VCaP (cell line): ENCODE results near the gene TTC9.
A peak's percentile ranks its signal among the peaks of the same experiment; 100 is the strongest.

Experiments
- H3K27ac ChIP-seq: fragments of 450-650 bp; 2 replicates; pipeline ENCODE4 v1.5.1; 2017
- TF ChIP-seq, protein P1 (sequence below): fragments of 450-650 bp; conservative IDR thresholded peaks from 2 replicates; pipeline ENCODE4 v1.5.1; 2017; ENCODE audit warnings: mild to moderate bottlenecking, moderate library complexity

Gene TTC9

DNA sequence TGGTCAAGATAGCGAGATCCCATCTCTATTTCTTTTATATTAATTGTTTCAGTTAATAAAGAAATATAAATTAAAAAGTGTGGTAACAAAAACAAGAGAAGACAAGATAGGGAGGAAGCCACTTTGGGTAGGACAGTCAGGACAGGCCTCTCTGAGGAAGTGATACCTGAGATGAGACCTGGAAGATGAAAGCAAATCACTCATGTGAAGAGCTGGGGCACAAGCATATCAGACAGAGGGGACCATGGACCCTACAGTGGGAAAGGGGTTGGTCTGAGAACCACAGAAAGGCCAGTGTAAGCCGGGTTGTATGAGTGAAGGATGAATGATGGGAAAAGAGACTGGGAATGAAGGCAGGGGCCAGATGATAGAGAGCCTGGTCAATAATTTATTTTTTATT, 39.5 kb upstream of the TTC9 start:
- TF ChIP-seq, protein P1, sequence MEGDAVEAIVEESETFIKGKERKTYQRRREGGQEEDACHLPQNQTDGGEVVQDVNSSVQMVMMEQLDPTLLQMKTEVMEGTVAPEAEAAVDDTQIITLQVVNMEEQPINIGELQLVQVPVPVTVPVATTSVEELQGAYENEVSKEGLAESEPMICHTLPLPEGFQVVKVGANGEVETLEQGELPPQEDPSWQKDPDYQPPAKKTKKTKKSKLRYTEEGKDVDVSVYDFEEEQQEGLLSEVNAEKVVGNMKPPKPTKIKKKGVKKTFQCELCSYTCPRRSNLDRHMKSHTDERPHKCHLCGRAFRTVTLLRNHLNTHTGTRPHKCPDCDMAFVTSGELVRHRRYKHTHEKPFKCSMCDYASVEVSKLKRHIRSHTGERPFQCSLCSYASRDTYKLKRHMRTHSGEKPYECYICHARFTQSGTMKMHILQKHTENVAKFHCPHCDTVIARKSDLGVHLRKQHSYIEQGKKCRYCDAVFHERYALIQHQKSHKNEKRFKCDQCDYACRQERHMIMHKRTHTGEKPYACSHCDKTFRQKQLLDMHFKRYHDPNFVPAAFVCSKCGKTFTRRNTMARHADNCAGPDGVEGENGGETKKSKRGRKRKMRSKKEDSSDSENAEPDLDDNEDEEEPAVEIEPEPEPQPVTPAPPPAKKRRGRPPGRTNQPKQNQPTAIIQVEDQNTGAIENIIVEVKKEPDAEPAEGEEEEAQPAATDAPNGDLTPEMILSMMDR: no peak
- H3K27ac ChIP-seq: no peak overlapping the region

DNA sequence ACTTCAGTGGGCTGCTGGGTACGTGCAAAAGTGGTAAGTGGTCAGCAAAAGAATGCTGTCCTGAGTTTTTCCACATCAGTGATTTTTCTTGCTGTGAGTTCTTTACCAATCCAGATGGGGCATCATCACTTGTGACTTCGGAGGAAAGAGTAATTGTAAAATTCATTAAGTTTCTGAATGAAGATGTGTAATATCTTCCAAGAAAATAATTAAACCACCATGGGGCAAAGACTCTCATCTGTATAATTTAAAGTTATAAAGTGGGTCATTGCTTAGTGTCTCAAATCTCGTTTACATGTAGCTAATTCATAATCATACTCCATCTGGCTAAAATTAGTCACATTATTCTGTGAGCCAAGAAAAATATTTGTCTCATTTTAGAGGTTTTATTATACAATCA, 30.5 kb upstream of the TTC9 start:
- TF ChIP-seq, protein P1: no peak
- H3K27ac ChIP-seq: no peak overlapping the region

DNA sequence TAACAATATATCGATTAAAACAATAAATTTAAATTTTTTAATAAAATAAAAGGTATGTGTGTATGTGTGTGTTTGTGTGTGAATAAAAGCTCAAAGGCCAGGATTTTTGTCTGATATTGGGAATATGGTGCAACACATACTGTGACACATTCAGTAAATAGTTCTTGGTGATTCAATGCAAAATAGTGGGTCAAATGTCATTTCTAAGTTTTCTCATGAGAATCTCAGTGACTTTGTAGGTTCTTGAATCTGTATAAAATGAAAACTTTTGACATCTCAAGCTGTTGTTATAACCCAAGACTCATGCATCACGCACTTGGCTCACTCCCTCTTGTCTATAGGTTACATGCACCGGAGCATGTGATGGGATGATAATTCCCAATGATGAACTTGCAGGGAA, 25.1 kb upstream of the TTC9 start:
- TF ChIP-seq, protein P1: no peak
- H3K27ac ChIP-seq: no peak overlapping the region

DNA sequence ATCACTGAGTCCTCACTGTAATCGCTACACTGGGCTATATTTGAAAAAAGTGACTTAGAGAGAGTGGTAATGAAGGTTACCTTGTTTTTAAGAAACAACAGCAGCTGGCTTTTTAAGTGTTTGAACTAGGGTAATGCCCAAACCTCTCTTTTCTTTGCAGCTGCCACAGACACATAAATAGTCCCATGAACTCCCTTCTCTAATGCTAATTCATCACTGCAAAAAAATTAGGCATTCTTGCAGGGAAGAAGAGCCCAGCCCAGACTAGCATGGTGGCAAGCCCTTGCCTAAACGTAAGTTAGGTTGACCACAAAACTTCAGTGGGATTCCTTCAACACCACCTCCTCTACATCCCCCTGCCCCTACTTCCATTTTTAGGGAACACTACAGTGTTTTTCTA, 23.4 kb upstream of the TTC9 start:
- TF ChIP-seq, protein P1: no peak
- no peak overlapping the region for H3K27ac ChIP-seq

GRCh38 chr14:70619708-70620107, 22.0 kb upstream of the TTC9 start:
- TF ChIP-seq, protein P1: no peak
- H3K27ac ChIP-seq: no peak overlapping the region

DNA sequence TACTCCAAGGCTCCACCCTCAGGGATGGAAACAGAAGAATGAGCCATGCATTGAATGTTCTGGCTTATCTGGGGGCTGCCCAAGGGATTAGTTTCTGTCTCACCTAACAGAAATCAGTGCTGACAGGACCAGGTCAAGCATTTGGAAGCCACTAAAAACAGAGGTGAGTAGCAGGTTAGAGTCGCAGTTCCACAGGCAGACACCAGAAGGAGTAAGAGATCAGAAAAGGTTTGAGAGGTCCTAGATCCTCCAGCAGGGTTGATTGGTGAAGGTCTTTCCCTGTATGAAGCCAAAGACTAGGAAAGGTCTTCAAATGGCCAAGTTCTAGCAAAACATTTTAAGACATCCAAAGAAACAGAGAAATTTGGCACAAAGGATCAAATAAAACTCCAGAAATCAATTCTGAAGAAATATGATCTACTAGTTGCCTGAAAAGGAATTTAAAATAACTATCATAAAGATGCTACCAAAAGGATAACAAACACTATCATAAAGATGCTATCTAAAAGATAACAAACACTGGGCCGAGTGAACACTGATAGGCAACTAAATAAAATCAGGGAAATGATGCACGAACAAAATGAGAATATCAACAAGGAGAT, 19.5 kb upstream of the TTC9 start:
- TF ChIP-seq, protein P1: peak; percentile 82
- H3K27ac ChIP-seq: peak overlapping the region; percentile 33; the same call in 1 of the 2 replicates

GRCh38 chr14:70624972-70625371, 16.7 kb upstream of the TTC9 start:
- TF ChIP-seq, protein P1: no peak
- no peak overlapping the region for H3K27ac ChIP-seq
